Upper lobe of left lung (tissue), 6 donors: Measurements from ENCODE around the gene CCDC136. TPM values are rescaled to one million over a fixed set of nuclear protein-coding genes. Genes with fewer than 3 reads are reported as not detected.
A peak's percentile ranks its signal among the peaks of the same experiment; 100 is the strongest.

Experiments used
- ATAC-seq, 2 donors: fragments of 200-7000 bp; cut with Tn5 transposase; one replicate each; pipeline ENCODE4 v1.9.1; 2022; ENCODE audit warnings: mild to moderate bottlenecking in 2 of 2, moderate library complexity in 2 of 2; ENCODE audit not compliant: low FRiP score in 2 of 2
- DNase-seq, 2 donors: peaks; one replicate each; pipeline ENCODE4 v3.0.0-alpha.2; 2019 to 2020
- H3K27ac ChIP-seq, 4 donors: fragments of 200-600 bp; sonication (generic); one replicate each; pipeline ENCODE4 v1.5.1; 2016 to 2019
- H3K27me3 ChIP-seq, 4 donors: fragments of 200-600 bp; sonication (generic); one replicate each; pipeline ENCODE4 v1.5.1; 2017 to 2019
- H3K36me3 ChIP-seq, 4 donors: fragments of 200-600 bp; sonication (generic); one replicate each; pipeline ENCODE4 v1.5.1; 2016 to 2019
- H3K4me1 ChIP-seq, 4 donors: fragments of 200-600 bp; sonication (generic); one replicate each; pipeline ENCODE4 v1.5.1; 2018 to 2019
- H3K4me3 ChIP-seq, 4 donors: fragments of 200-600 bp; sonication (generic); one replicate each; pipeline ENCODE4 v1.5.1; 2017 to 2019; ENCODE audit warnings: mild to moderate bottlenecking in 2 of 4, moderate library complexity in 1 of 4
- H3K9me3 ChIP-seq, 4 donors: fragments of 200-600 bp; sonication (generic); one replicate each; pipeline ENCODE4 v1.5.1; 2018 to 2019
- EP300 ChIP-seq, 4 donors: sonication (generic); formaldehyde crosslinking; IDR thresholded peaks; one replicate each; pipeline ENCODE4 v1.5.1; 2017; ENCODE audit warnings: antibody characterized with exemption in 4 of 4, control low read depth in 2 of 4
- POLR2A ChIP-seq, 4 donors: fragments of 450-650 bp; IDR thresholded peaks; one replicate each; pipeline ENCODE4 v1.5.1; 2016 to 2017; ENCODE audit warnings: antibody characterized with exemption in 4 of 4, mild to moderate bottlenecking in 2 of 4
- POLR2AphosphoS5 ChIP-seq, 2 donors: sonication (generic); formaldehyde crosslinking; IDR thresholded peaks; one replicate each; pipeline ENCODE4 v1.5.1; 2017; ENCODE audit warnings: antibody characterized with exemption in 2 of 2
- WGBS, 2 donors: methylation state at CpG; one replicate each; pipeline ENCODE4 v1.1.5; 2017 to 2018; 5-methylcytosine and 5-hydroxymethylcytosine counted together
- total RNA-seq, 6 donors: library from RNA; depleted of rRNA in 4 of 6; stranded (reverse); fragments of >200 nt in 4 of 6; gene quantifications; one replicate each; pipeline versions ENCODE4 v1.1.0 to v1.2.1, GENCODE V29; 2016 to 2021
- TF ChIP-seq, protein P1 (sequence below), 6 experiments: fragments of 450-650 bp in 4 of 6; fragments of 200-600 bp in 2 of 6; sonication (generic) in 2 of 6; IDR thresholded peaks; one replicate each; pipeline ENCODE4 v1.5.1; 2016 to 2019; ENCODE audit warnings: antibody characterized with exemption in 6 of 6
- donor health status: DM: no; HTN: no; CAD: no; lungs with moderate emphysema.
- donor health status: DM: no; HTN: yes; CAD: no; lungs with severe emphysema.

Gene CCDC136
- total RNA-seq, 6 donors from 2014 or later: 0.46 to 7.2 (median 2.2) TPM

DNA sequence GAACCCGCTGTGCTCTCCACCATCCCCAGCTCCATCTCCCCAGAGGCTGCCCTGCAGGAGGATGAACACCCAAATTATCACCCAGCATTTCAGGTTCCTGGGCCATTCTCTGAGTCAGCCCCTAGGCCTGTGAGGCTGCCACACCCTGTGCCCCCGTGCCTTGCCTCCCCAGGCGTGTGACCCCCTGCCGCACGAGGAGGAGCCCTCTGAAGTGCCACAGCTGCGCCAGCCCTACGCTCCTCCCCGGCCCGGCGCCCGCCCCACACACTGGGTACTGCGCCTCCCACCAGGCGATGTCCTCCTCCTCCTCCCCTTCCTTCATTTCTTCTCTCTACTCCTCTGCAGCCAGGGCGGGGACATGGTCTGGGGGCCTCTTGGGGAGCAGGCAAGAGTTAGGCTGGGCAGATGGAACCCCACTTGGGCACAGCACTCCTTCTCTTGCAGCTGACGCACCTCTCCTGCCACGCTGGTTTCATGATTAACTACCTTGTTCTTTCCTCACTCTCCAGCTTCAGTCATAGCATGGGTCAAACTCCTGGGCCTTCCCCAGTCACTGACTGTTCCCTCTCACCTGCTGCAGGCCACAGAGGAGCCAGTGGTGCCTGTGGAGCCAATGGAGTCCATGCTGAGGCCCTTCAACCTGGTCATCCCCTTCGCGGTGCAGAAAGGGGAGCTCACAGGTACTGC, 58.2 kb downstream of the CCDC136 start:
- TF ChIP-seq POLR2A (IDR thresholded peaks at IDR 0.05) (no peak), POLR2AphosphoS5 (IDR thresholded peaks at IDR 0.05) (no peak), EP300 (IDR thresholded peaks at IDR 0.05) (no peak)
- TF ChIP-seq, protein P1, sequence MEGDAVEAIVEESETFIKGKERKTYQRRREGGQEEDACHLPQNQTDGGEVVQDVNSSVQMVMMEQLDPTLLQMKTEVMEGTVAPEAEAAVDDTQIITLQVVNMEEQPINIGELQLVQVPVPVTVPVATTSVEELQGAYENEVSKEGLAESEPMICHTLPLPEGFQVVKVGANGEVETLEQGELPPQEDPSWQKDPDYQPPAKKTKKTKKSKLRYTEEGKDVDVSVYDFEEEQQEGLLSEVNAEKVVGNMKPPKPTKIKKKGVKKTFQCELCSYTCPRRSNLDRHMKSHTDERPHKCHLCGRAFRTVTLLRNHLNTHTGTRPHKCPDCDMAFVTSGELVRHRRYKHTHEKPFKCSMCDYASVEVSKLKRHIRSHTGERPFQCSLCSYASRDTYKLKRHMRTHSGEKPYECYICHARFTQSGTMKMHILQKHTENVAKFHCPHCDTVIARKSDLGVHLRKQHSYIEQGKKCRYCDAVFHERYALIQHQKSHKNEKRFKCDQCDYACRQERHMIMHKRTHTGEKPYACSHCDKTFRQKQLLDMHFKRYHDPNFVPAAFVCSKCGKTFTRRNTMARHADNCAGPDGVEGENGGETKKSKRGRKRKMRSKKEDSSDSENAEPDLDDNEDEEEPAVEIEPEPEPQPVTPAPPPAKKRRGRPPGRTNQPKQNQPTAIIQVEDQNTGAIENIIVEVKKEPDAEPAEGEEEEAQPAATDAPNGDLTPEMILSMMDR (IDR thresholded peaks at IDR 0.05): no peak
- WGBS, 2 donors: 86% methylated on average over 18 of the region's 18 CpGs
- Histone ChIP-seq H3K27ac (no peak overlapping the region), H3K4me3 (no peak overlapping the region), H3K9me3 (no peaks in the 10 kb centered on the region), H3K4me1 (no peaks in the 10 kb centered on the region), H3K27me3 (no peaks in the 10 kb centered on the region), H3K36me3 (no peaks in the 10 kb centered on the region)
- ATAC-seq (no peak), DNase-seq (peak in 1 of 2 donors; percentile 75)

DNA sequence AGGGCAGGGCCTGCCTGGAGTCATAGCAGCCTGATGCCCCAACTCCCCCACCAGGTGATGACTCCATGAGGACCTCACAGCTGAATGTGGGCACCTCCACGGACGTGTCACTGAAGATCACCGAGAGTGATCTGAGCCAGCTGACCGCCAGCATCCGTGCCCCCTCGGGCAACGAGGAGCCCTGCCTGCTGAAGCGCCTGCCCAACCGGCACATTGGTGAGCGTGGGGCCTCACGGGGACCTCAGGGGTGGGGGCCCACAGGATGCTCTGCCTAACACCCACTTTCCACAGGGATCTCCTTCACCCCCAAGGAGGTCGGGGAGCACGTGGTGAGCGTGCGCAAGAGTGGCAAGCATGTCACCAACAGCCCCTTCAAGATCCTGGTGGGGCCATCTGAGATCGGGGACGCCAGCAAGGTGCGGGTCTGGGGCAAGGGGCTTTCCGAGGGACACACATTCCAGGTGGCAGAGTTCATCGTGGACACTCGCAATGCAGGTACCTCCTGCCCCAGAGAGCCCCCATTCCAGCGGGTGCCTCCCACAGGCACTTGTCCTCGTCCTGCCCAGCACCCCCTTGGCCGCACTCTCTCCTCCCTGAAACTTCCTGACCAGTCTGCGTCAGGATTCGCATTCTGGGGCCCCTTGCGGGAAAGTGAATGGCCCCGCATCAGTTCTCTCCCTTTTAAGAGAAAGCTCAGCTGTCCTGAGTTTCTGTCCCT, 60.9 kb downstream of the CCDC136 start:
- Histone ChIP-seq H3K27ac (no peak overlapping the region), H3K4me1 (no peaks in the 10 kb centered on the region), H3K4me3 (no peak overlapping the region), H3K36me3 (no peaks in the 10 kb centered on the region), H3K27me3 (no peaks in the 10 kb centered on the region), H3K9me3 (no peaks in the 10 kb centered on the region)
- 88 to 91% methylated on average over 23 to 28 of the region's 28 CpGs for WGBS, 2 donors
- peak in 1 of 2 donors; percentile 76 for DNase-seq
- TF ChIP-seq POLR2AphosphoS5 (IDR thresholded peaks at IDR 0.05) (no peak), POLR2A (IDR thresholded peaks at IDR 0.05) (no peak), EP300 (IDR thresholded peaks at IDR 0.05) (no peak)
- TF ChIP-seq, protein P1 (IDR thresholded peaks at IDR 0.05): no peak
- ATAC-seq: no peak

- no peaks in the 10 kb centered on the region for H3K36me3 ChIP-seq
- no peak overlapping the region for H3K27ac ChIP-seq
- no peak overlapping the region for H3K4me3 ChIP-seq
- H3K4me1 ChIP-seq: no peaks in the 10 kb centered on the region
- H3K9me3 ChIP-seq: no peaks in the 10 kb centered on the region
- ATAC-seq: no peak
- H3K27me3 ChIP-seq: no peaks in the 10 kb centered on the region
- TF ChIP-seq POLR2AphosphoS5 (IDR thresholded peaks at IDR 0.05): no peak
- no peak for TF ChIP-seq POLR2A (IDR thresholded peaks at IDR 0.05)
- TF ChIP-seq EP300 (IDR thresholded peaks at IDR 0.05): no peak
- TF ChIP-seq, protein P1 (IDR thresholded peaks at IDR 0.05): no peak
- peak in 1 of 2 donors; percentile 71 for DNase-seq
- 72 to 83% methylated on average over 8 to 11 of the region's 23 CpGs for WGBS, 2 donors
These were observed 62.0 kb downstream of the CCDC136 start for GRCh38 chr7:128853799-128854198.

DNA sequence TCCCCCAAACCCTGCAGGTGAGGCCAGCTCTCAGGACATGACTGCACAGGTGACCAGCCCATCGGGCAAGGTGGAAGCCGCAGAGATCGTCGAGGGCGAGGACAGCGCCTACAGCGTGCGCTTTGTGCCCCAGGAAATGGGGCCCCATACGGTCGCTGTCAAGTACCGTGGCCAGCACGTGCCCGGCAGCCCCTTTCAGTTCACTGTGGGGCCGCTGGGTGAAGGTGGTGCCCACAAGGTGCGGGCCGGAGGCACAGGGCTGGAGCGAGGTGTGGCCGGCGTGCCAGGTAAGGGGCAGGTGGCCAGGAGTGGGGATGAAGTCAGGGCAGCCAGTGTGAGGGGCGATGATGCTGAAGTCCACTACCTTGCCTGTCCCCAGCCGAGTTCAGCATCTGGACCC, 62.6 kb downstream of the CCDC136 start:
- ATAC-seq (no peak), DNase-seq (peak in 1 of 2 donors; percentile 73)
- TF ChIP-seq EP300 (IDR thresholded peaks at IDR 0.05) (no peak), POLR2AphosphoS5 (IDR thresholded peaks at IDR 0.05) (no peak)
- TF ChIP-seq, protein P1 (IDR thresholded peaks at IDR 0.05): no peak
- Histone ChIP-seq H3K4me3 (no peak overlapping the region), H3K4me1 (no peaks in the 10 kb centered on the region), H3K27ac (no peak overlapping the region), H3K27me3 (no peaks in the 10 kb centered on the region), H3K9me3 (no peaks in the 10 kb centered on the region), H3K36me3 (no peaks in the 10 kb centered on the region)
- 89 to 100% methylated on average over 1 to 9 of the region's 21 CpGs for WGBS, 2 donors
